B cell (primary cell): ENCODE results near the gene ADK. TPM values are rescaled to one million over a fixed set of nuclear protein-coding genes. Genes with fewer than 3 reads are reported as not detected.

Source experiments
- ATAC-seq: fragments of 200-7000 bp; cut with Tn5 transposase; one replicate; pipeline ENCODE4 v1.10.0; 2021; ENCODE audit warnings: low read depth, mild to moderate bottlenecking, moderate number of reproducible peaks, moderate library complexity
- CTCF ChIA-PET: fragments of 350-600 bp; sonication (Branson Sonifier 250); formaldehyde crosslinking; loops from one replicate; lab custom pipeline; 2021; ENCODE audit warnings: antibody characterized with exemption, inconsistent platforms; lab: Charles Lee
- POLR2A ChIA-PET: fragments of 350-600 bp; sonication (Branson Sonifier 250); formaldehyde crosslinking; loops from one replicate; lab custom pipeline; 2021; ENCODE audit warnings: antibody characterized with exemption; lab: Charles Lee
- DNase-seq: peaks from one replicate; pipeline ENCODE4 v3.0.0; 2013
- H2AFZ ChIP-seq: 2 replicates; pipeline ENCODE4 v1.6.1; 2012; ENCODE audit warnings: mild to moderate bottlenecking, low read depth, low read length; ENCODE audit not compliant: insufficient read depth, poor library complexity, severe bottlenecking
- H3K27ac ChIP-seq, 2 donors: 1 replicate in 1 of 2; 2 replicates in 1 of 2; pipeline ENCODE4 v1.5.1; 2012 to 2013; ENCODE audit warnings: low read length in 2 of 2, mild to moderate bottlenecking in 2 of 2, moderate library complexity in 1 of 2
- H3K27me3 ChIP-seq, 4 experiments: fragments of 200-600 bp in 1 of 4; sonication (generic) in 1 of 4; replicated peaks in 1 of 4; 1 replicate in 2 of 4; 2 replicates in 2 of 4; pipeline versions ENCODE4 v1.6.1 to v1.7.0; 2013 to 2016; ENCODE audit warnings: low read length in 3 of 4, mild to moderate bottlenecking in 2 of 4, mixed read lengths in 1 of 4, moderate library complexity in 1 of 4; ENCODE audit not compliant: insufficient read depth in 4 of 4, control insufficient read depth in 3 of 4; ENCODE audit errors: control extremely low read depth in 1 of 4
- H3K36me3 ChIP-seq, 2 experiments: replicated peaks in 1 of 2; 1 replicate in 1 of 2; 2 replicates in 1 of 2; pipeline versions ENCODE4 v1.6.1 to v1.7.1; 2013; ENCODE audit warnings: low read length in 1 of 2; ENCODE audit not compliant: insufficient read depth in 2 of 2, control insufficient read depth in 1 of 2; ENCODE audit errors: control extremely low read depth in 1 of 2, extremely low read depth in 1 of 2
- H3K4me1 ChIP-seq, 2 donors: fragments of 200-600 bp in 1 of 2; sonication (generic) in 1 of 2; 1 replicate in 1 of 2; 2 replicates in 1 of 2; pipeline versions ENCODE4 v1.5.1 to v1.6.1; 2013 to 2017; ENCODE audit warnings: low read length in 2 of 2; ENCODE audit not compliant: control insufficient read depth in 2 of 2, insufficient read depth in 2 of 2
- H3K4me2 ChIP-seq: replicated peaks from 2 replicates; pipeline ENCODE3; 2012; ENCODE audit warnings: mild to moderate bottlenecking, low read depth, low read length; ENCODE audit not compliant: poor library complexity, severe bottlenecking
- H3K4me3 ChIP-seq, 5 experiments: fragments of 200-600 bp in 1 of 5; sonication (generic) in 1 of 5; 1 replicate in 3 of 5; 2 replicates in 2 of 5; pipeline versions ENCODE4 v1.5.1 to v1.7.0; 2011 to 2016; ENCODE audit warnings: low read length in 4 of 5, mild to moderate bottlenecking in 4 of 5, low read depth in 2 of 5, control low read depth in 1 of 5, moderate library complexity in 1 of 5; ENCODE audit not compliant: insufficient read depth in 1 of 5; ENCODE audit errors: control extremely low read depth in 1 of 5, extremely low read depth in 1 of 5
- H3K79me2 ChIP-seq: fragments of 200-600 bp; sonication (generic); one replicate; pipeline ENCODE4 v1.6.0; 2016; ENCODE audit warnings: low read length; ENCODE audit not compliant: control insufficient read depth, insufficient read depth
- H3K9ac ChIP-seq: fragments of 200-600 bp; sonication (generic); 2 replicates; pipeline ENCODE4 v1.6.1; 2017; ENCODE audit warnings: mild to moderate bottlenecking, low read length, moderate library complexity
- H3K9me3 ChIP-seq, 3 donors: one replicate each; pipeline versions ENCODE4 v1.6.1 to v1.7.1; 2013; ENCODE audit warnings: low read length in 2 of 3; ENCODE audit not compliant: control insufficient read depth in 2 of 3, insufficient read depth in 1 of 3; ENCODE audit errors: control extremely low read depth in 1 of 3
- H4K20me1 ChIP-seq: 2 replicates; pipeline ENCODE4 v1.6.0; 2012; ENCODE audit warnings: mild to moderate bottlenecking, low read length; ENCODE audit not compliant: insufficient read depth, control insufficient read depth, poor library complexity, severe bottlenecking
- H3K27ac Mint-ChIP-seq: one replicate; pipeline ENCODE4 v1.8.0; 2021; ENCODE audit warnings: mixed read lengths
- H3K27me3 Mint-ChIP-seq: one replicate; pipeline ENCODE4 v1.8.0; 2021; ENCODE audit warnings: mixed read lengths
- H3K4me1 Mint-ChIP-seq: one replicate; pipeline ENCODE4 v1.8.0; 2021; ENCODE audit warnings: mixed read lengths
- H3K4me3 Mint-ChIP-seq: one replicate; pipeline ENCODE4 v1.8.0; 2021; ENCODE audit warnings: mixed read lengths
- H3K9me3 Mint-ChIP-seq: one replicate; pipeline ENCODE4 v1.8.0; 2022; ENCODE audit warnings: mixed read lengths; ENCODE audit not compliant: insufficient read depth
- CTCF ChIP-seq: fragments of 200-600 bp; IDR thresholded peaks from one replicate; pipeline ENCODE4 v1.8.0; 2022; ENCODE audit warnings: antibody characterized with exemption, mild to moderate bottlenecking
- EZH2 ChIP-seq: IDR thresholded peaks from 2 replicates; pipeline ENCODE4 v1.6.1; 2012; ENCODE audit warnings: borderline replicate concordance, low read depth, mild to moderate bottlenecking, moderate library complexity, low read length; ENCODE audit not compliant: insufficient read depth, poor library complexity, severe bottlenecking
- WGBS: methylation state at CpG from one replicate; pipeline ENCODE4 v1.1.5; 2013; ENCODE audit warnings: missing lambda C conversion rate; ENCODE audit not compliant: insufficient coverage; 5-methylcytosine and 5-hydroxymethylcytosine counted together
- intact Hi-C: fragments of 100-400 bp; cut with micrococcal nuclease; formaldehyde crosslinking; loops from one replicate; pipeline ENCODE4 v1.10.0; 2022
- polyA plus RNA-seq: library from polyadenylated mRNA; depleted of rRNA; stranded (reverse); fragments of >200 nt; gene quantifications from 2 replicates; pipeline ENCODE4 v1.2.3, GENCODE V29; 2012
- total RNA-seq, 2 donors: library from RNA; stranded (reverse); fragments of 120-200 nt in 1 of 2; gene quantifications; 1 replicate in 1 of 2; 2 replicates in 1 of 2; pipeline versions ENCODE4 v1.2.3 to v1.2.4, GENCODE V29; 2013 to 2022

The ADK gene
- total and polyA plus RNA-seq, 2 donors (not counting 1 experiment from before 2014, with no cell fraction given) = 37.2 to 52.6 TPM

DNA sequence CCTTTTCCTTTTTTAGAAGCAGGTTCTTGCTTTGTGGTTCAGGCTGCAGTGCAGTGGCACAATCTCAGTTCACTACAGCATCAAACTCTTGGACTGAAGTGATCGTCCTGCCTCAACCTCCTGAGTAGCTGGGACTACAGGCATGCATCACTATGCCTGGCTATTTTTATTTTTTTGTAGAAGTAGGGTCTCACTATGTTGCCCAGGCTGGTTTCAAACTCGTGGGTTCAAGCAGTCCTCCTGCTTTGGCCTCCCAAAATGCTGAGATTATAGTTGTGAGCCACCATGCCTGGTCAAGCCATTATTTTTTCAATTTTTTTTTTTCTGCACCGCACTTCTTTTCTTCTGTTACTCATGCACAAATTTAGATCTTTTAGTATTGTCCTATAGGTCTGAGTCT is 154.7 kb downstream of the ADK start:
- no peak for TF ChIP-seq EZH2
- no peak for TF ChIP-seq CTCF
- ChIA-PET CTCF (interaction anchor here (1.0 kb wide), 1 partner anchor 9 kb away, joined by 3 read pairs; no protein-coding TSS in a partner anchor), POLR2A (no interaction called here)
- Mint-ChIP-seq H3K9me3 (no peaks in the 10 kb centered on the region), H3K27ac (no peak overlapping the region), H3K27me3 (no peaks in the 10 kb centered on the region), H3K4me1 (peaks cover 19% of the 10 kb centered on the region), H3K4me3 (no peak overlapping the region)
- no peak for DNase-seq
- Histone ChIP-seq H4K20me1 (peaks cover 47% of the 10 kb centered on the region), H2AFZ (no peak overlapping the region), H3K36me3 (no peaks in the 10 kb centered on the region), H3K4me2 (no peak overlapping the region), H3K79me2 (peaks cover 70% of the 10 kb centered on the region), H3K4me3 (no peak overlapping the region), H3K27me3 (no peaks in the 10 kb centered on the region), H3K9me3 (no peaks in the 10 kb centered on the region), H3K4me1 (peaks cover 2% of the 10 kb centered on the region in 2 donors), H3K9ac (no peak overlapping the region), H3K27ac (no peak overlapping the region)
- intact Hi-C loops = no loop called here
- no peak for ATAC-seq
- no CpG with 5 or more reads among the region's 3 CpGs for WGBS

DNA sequence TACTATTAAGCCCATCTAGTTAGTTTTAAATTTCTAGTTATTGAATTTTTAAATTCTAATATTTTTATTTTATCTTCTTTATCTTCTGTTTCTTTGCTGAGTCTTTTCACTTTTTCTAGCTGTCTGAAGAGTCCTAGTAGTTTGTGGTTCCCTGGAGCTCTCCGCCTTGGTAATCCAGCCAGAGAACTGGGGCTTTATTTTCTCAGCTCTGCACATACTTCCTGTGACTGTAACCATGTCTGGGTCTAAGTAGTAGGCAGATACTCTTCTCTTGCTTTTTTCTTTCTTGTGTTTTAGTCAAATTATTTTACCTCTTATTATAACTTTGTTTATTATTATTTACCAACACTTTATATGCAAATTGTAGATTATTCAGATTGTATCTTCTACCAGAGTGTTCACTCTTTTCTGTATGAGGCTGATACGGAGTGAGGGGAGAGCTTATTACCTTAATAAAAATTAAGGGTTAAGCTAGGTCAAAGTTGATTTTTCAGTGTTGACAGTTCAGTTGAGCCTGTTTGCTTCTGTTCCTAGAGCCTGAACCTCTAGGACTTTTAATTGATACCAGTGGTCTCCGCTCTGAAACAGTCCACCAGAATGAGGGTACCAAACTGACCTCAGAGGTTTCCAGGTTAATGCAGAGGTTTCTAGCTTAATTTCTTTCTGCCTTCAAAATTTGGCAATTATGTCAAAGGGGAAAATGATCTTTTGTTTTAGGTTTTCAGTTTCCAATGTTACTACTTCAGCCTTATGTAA is 155.4 kb downstream of the ADK start:
- Histone ChIP-seq H2AFZ (no peak overlapping the region), H3K4me2 (no peak overlapping the region), H3K4me3 (no peak overlapping the region), H3K4me1 (peaks cover 0 to 2% of the 10 kb centered on the region in 2 donors), H3K79me2 (peaks cover 67% of the 10 kb centered on the region), H3K9ac (no peak overlapping the region), H3K27ac (peak overlapping the region in 1 of 2 donors; percentile 27), H4K20me1 (peaks cover 40% of the 10 kb centered on the region), H3K27me3 (no peaks in the 10 kb centered on the region), H3K36me3 (no peaks in the 10 kb centered on the region), H3K9me3 (no peaks in the 10 kb centered on the region)
- ATAC-seq = no peak
- H3K4me3 Mint-ChIP-seq = no peak overlapping the region
- H3K4me1 Mint-ChIP-seq = peaks cover 18% of the 10 kb centered on the region
- TF ChIP-seq EZH2 (no peak), CTCF (no peak)
- no peaks in the 10 kb centered on the region for H3K9me3 Mint-ChIP-seq
- intact Hi-C loops = no loop called here
- 85% methylated on average over 2 of the region's 3 CpGs for WGBS
- CTCF ChIA-PET = interaction anchor here (1.0 to 1.3 kb wide), 3 partner anchors 9 to 18 kb away, joined by 3 read pairs; no protein-coding TSS in a partner anchor
- POLR2A ChIA-PET = no interaction called here
- peak overlapping the region; percentile 10 for H3K27ac Mint-ChIP-seq
- DNase-seq = no peak
- no peaks in the 10 kb centered on the region for H3K27me3 Mint-ChIP-seq
